ENCODE results near the gene BCL11B.

Gene BCL11B

DNA sequence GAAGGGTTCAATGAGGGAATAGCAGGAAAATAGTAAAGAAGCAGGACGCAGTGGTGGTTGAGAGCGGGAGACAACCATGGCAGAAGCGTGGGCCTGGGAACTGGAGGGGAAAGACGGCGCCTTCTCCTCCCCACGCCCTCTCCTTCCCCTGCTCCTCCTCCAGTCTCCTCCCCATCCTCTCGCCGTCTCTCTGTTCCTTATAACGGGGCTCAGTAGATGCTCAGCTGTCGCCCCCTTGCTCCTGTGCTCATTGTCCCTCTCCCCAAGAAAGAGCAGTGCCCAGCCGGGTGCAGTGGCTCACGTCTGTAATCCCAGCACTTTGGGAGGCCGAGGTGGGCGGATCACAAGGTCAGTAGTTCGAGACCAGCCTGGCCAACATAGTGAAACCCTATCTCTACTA lies 142.0 kb downstream of the BCL11B start:
- DNase-seq, result no peak

DNA sequence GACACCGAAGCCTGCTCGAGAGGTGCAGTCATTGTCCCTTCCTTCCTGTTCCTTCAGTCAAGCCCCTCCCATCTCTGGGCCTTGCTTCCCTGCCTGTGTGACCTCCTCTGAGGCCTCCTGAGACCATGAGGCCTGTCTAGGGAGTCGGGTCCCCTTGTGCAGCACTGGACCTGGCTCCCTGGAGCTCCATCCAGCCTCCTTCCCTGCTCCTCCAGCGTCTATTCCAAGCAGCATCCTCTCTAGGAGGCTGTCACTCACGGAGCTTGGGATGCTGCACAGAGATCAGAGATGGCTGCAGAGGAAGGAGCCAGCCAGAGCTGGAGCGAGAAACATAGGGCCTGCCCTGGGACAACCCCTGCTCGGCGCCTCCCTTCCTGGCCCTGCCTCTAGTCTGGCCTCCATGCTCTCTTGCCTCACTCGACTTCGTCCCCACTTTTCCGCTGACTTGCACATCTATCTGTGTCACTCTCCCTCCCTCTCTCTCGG lies 142.7 kb downstream of the BCL11B start:
- no peak for DNase-seq

DNA sequence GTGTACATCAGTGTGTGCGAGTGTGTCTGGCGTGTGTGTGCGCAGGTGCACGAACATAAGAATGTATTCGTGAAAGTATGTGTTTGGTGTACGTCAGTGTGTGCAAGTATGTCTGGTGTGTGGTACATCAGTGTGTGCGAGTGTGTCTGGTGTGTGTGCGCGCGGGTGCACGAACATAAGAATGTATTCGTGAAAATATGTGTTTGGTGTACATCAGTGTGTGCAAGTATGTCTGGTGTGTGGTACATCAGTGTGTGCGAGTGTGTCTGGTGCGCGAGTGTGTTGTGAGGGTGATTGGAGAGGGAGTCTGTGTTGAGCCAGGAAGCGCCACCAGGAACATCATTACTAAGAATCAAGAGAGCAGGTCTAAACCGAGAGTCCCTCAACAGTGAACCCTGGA lies 143.8 kb downstream of the BCL11B start:
- no peak for DNase-seq

DNA sequence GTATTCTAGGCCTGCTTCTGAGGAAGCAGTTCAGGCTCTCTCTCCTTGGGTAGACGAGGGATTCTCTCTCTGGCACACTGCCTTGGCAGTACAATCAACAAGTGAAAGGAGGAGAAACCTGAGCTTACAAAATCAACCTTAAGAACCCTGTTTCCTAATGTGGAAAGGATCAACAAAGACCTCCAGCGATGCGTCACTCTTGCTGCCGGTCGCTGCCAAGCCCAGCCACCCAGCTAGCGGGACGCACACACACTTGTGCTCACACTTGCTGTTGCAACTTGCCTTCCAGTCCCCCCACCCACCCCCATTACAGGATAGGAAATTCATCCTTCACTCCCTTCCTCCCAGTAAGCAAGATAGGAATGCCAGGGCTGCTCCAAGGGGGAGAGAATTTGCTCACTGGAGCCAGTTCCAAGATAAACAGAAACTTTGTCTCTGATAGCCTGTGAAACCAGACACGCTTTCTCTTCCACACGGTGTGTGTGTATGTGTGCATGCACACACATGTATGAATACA lies 144.3 kb downstream of the BCL11B start:
- DNase-seq, result no peak

DNA sequence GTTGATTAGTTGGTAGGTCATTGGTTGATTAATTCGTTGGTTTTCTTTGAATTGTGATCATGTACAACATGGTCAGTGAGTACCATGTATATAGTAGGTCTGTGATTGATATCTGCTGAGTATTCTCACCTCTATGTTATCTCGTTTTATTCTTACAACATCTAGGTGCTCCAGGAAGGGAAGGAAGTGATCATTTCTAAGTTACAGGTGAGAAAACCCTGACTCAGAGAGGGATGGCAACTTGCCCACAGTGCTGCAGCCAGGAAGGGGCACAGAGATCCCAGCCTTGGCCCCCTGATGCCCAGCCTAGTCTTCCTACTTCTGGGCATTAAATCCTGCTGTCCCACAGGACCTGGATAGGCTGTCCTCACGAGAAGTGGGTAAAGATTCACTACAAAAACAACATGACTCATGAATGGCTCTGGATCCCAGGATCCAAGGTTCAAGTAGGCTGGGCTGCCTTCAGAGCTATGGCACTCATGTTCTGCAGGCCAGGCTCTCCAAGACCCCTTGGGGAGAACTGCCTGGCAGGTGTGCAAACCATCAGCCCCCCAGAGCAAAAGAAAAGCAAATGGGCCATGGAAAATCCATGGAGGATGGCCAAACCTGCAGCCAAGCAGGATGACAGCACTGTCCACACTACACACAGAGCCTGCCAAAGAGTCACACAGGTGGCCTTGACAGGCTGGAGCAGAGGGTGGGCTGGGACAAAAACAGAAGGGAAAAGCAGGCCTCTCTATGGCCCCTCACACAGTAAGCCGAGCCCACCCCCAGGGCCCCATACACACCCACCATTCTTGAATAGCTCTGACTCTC lies 146.2 kb downstream of the BCL11B start:
- DNase-seq, result no peak

DNA sequence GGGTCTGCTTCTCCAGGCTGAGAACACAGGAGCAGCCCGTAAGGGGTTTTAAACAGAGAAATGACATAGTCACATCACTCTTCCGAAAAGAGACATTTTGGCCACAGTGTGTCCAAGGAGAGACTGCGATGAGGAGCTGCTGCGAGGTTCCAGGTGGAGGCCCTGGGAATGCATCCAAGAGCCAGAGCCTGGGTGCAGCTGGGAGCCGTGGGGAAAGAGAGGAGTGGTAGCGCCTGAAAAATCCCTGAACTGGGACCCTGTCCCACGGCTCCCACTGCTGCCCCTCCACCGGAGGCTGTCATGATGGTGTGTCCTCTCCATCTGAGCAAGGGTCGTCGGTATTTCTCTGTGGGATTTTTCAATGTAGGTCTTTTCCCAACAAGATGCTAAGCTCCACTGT lies 146.9 kb downstream of the BCL11B start:
- no peak for DNase-seq

DNA sequence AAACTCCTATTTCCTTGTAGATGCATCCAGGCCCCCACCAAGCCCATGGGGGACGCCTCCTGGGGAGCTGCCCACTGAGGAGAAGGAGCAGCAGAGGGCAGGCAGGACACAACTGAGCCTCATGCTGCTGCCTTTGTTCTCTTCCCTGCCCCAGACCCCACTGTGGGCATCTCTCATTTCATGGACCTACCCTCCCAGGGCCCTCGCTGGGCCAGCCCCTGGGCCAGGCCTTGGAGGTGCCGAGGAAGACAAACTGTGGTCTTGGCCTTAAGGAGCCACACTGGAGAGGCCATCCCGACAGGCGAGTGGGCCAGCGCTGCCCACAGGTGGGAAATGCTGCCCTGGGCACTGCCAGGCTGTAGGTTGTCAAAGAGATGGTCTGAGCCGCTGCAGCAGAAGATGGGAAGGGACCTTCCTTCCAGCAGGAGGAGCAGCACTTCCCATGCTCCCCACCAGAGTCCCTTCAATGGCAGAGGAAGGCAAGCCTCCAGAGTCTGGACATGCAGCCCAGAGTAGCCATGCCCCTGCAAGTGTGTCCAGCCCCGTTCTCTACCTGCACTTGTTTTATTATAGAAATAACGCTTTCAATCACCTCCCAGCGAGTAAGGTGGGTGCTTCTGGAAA lies 147.4 kb downstream of the BCL11B start:
- DNase-seq, result no peak

DNA sequence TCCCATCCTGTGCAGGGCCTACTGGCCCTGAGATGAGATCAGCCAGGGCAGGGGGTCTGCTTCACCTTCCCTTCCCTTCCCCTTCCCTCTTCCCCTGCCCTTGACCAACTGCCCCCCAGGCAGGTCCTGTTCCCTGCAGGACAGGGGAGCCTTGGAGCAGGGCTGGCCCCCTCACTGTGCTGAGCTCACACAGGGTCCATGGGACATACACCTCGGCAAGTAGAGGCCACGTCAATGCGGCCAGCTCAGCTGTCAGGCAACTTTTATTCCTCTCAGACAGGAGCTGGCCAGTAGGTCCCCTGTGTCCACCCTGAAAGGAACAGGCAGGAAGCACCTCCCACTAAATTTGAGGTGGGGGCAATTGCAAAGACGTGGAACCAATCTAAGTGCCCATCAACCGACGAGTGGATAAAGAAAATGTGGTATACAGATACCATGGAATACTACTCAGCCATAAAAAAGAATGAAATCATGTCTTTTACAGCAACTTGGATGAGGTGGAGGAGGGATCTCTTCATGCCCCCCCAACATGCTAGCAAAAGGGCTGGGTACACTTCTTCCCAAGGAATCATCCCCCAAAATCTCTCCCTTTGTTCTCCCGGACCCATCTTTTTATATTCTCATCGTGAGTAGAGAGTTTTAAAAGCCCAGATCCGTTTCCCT lies 148.7 kb downstream of the BCL11B start:
- no peak for DNase-seq

DNA sequence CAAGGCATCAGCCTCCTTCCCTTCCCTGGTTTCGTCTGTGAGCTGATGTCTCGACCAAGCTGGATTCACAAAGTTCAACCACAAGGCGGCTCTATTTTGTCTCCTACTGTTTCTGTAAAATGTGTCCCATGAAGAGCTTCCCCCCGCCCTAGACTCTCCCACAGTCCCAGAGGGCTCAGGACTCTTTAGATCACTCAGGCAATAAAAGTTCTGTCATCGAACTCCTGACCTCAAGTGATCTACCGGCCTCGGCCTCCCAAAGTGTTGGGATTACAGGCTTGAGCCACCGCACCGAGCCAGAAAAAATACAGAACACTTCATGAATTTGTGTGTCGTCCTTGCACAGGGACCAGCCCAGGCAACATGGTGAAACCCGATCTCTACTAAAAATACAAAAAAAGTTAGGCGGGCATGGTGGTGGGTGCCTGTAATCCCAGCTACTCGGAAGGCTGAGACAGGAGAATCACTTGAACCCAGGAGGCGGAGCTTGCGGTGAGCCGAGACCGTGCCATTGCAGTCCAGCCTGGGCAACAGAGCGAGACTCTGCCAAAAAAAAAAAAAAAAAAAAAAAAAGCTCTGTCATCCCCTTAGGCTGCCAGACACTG lies 149.4 kb downstream of the BCL11B start:
- no peak for DNase-seq

DNA sequence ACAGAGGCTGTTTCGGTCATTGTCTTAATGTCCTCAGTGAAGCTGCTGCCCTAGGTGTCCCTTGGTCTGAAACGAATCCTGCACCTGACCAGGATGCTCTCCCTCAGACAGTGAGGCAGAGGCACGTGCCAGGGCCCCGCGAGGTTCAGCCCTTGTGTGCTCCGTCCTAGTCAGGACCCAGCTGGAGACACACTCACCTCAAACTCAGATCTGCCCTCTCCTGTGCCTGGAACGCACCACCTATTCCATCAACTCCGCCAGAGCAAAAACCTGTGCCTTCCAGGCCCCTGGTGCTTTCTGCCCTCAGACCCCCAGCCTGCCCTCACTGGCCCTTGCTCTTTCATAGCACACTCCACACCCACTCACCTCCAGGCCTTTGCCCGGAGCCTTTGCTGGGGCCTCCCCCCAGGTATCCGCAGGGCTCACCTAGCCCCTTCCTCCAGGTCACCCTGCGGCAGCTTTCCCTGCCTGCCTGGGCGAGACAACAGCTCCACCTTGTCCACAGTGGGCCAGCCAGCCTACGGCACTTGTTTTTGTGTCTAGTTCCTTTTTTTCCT lies 150.6 kb downstream of the BCL11B start:
- no peak for DNase-seq

DNA sequence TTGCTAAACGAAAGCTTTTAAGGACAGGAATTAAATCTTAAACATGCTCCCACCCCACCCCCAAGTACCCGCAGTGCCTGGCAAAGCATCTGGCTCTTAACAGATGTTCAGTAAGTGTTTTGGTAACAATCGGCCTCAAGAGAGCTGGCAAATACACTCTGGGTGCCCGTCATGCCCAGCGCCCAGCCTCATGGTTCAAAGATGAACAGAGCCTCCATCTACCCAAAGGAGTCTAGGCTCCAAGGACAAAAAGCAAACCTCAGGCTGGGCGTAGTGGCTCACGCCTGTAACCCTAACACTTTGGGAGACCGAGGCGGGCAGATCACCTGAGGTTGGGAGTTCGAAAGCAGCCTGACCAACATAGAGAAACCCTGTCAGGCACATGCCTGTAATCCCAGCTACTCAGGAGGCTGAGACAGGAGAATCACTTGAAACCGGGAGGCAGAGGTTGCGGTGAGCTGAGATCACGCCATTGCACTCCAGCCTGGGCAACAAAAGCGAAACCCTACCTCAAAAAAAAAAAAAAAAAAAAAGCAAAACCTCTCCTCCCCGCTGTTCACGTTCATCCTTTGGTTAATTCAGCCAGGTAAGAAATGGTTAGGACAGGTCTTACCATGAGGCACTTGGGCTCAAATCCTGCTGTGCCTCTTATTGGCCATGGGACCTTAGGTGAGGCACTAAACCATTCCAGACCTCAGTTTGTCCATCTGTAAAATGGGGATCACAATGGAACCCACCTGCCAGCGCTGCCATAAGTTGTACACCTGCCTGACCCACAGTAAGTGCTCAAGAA lies 151.3 kb downstream of the BCL11B start:
- DNase-seq, result no peak

DNA sequence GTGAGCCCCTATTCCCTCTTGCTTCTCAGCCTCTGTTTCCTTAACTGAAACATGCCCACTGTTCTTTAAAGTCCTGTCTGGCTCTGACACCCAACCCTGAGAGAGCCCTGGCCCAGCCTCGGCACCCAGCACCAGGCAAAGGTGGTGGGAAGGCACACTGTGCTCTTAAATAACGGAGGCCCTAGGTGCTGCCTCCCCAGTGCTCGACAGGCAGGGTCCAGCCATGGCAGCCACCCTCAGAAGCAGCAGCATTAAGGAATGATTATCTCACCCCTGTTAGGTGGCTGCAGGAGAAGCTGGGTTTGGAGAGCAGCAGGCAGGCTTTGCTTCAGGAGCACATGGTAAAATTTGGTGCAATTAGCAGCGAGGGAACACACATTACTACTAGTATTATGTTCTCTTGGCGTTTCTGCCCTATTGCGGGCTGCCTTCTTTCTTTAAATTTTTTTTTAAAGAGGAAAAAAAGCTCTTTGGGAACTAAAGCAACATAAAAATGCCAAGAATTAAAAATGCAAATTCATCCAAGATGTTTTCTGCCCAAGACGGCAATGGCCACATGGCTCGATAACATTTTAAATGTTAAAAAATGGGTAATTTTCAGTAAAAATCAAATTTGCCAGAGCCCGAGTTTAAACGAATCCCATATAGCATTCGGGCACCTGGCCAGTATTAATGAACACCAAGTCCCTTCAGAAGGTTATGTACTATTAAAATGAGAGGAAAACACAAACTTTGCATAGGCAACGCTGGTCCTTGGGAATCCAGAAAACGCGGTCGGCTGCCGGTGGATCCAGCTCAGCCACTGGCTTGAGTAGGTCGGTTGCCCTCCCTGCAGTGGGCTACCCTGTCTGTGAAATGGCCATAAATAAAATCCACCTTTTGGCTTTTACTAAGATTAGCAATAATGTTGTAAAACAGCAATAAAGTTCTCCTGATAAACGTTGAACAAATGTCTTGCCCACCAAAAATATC lies 152.2 kb downstream of the BCL11B start:
- DNase-seq, result no peak

All from NCI-H226 (cell line).